GM18909 (cell line): ENCODE measurements around the gene GLB1L.
"Not testable (repeated sequence)": the region's sequence is repeated elsewhere in the genome, so short reads cannot be mapped to it uniquely, and the experiment has no call there.

ENCODE experiments used
- ATAC-seq: cut with Tn5 transposase; IDR thresholded peaks from one replicate; pipeline ENCODE4 v1.9.1; 2021; ENCODE audit warnings: mild to moderate bottlenecking; ENCODE audit not compliant: unreplicated experiment, poor library complexity

Gene GLB1L

GRCh38 chr2:219245148-219245898 is at the start of gene GLB1L, which contains the start of gene STK16:
Gene GLB1L (minus strand): TSS chr2:219245444. CDS start chr2:219243573, 1,871 bp downstream.
Gene STK16 (plus strand): TSS chr2:219245479. CDS start chr2:219246000, 521 bp downstream.
- peak; percentile 66 for ATAC-seq

GRCh38 chr2:219294356-219295351 is 49.4 kb upstream of the GLB1L start:
- ATAC-seq: peak; percentile 92

- no peak for ATAC-seq
Observed at GRCh38 chr2:219293736-219294231, 48.5 kb upstream of the GLB1L start.

- ATAC-seq: no peak
Observed at GRCh38 chr2:219292616-219293015, 47.4 kb upstream of the GLB1L start.

- no peak for ATAC-seq
Observed at GRCh38 chr2:219291910-219292490, 46.8 kb upstream of the GLB1L start.

- no peak for ATAC-seq
Observed at GRCh38 chr2:219291394-219291793, 46.1 kb upstream of the GLB1L start.

GRCh38 chr2:219290381-219291171 is 45.3 kb upstream of the GLB1L start:
- no peak for ATAC-seq

- ATAC-seq: no peak
Observed at GRCh38 chr2:219289537-219290361, 44.5 kb upstream of the GLB1L start.

GRCh38 chr2:219289195-219289536 is 43.9 kb upstream of the GLB1L start:
- no peak for ATAC-seq

GRCh38 chr2:219287580-219288265 is 42.5 kb upstream of the GLB1L start:
- ATAC-seq: no peak

GRCh38 chr2:219287116-219287440 is 41.8 kb upstream of the GLB1L start:
- not testable (repeated sequence) for ATAC-seq

GRCh38 chr2:219286436-219287115 is 41.3 kb upstream of the GLB1L start:
- no peak for ATAC-seq

- ATAC-seq: no peak
Observed at GRCh38 chr2:219285894-219286425, 40.7 kb upstream of the GLB1L start.

GRCh38 chr2:219285373-219285735 is 40.1 kb upstream of the GLB1L start:
- no peak for ATAC-seq

- no peak for ATAC-seq
Observed at GRCh38 chr2:219284501-219285372, 39.5 kb upstream of the GLB1L start.

GRCh38 chr2:219282943-219283581 is 37.8 kb upstream of the GLB1L start:
- ATAC-seq: no peak
